Measurements from ENCODE around the gene NUS1.
"Not testable (repeated sequence)": the region's sequence is repeated elsewhere in the genome, so short reads cannot be mapped to it uniquely, and the experiment has no call there.

The NUS1 gene

GRCh38 chr6:117718895-117719294 lies 43.6 kb downstream of the NUS1 start:
- H3K27ac ChIP-seq = no peak overlapping the region
- H3K9me3 ChIP-seq (ENCODE audit: control insufficient read depth, low read length) = no peaks in the 10 kb centered on the region
- no peak overlapping the region for H3K4me3 ChIP-seq (ENCODE audit: low read depth, low read length)
- H3K36me3 ChIP-seq (ENCODE audit: control insufficient read depth, insufficient read depth, low read length) = no peaks in the 10 kb centered on the region
- no peak for TF ChIP-seq CTCF (IDR thresholded peaks at IDR 0.05)
- no peak overlapping the region for H3K4me2 ChIP-seq (ENCODE audit: low read length)
- no peaks in the 10 kb centered on the region for H3K27me3 ChIP-seq (ENCODE audit: control insufficient read depth, insufficient read depth, low read length)
- no peak overlapping the region for H2AFZ ChIP-seq
- H3K9ac ChIP-seq = no peak overlapping the region
- no peaks in the 10 kb centered on the region for H3K4me1 ChIP-seq
- H3K79me2 ChIP-seq = no peaks in the 10 kb centered on the region

GRCh38 chr6:117721520-117721919 lies 46.3 kb downstream of the NUS1 start:
- not testable (repeated sequence) for H3K4me2 ChIP-seq (ENCODE audit: low read length); H3K79me2 ChIP-seq; H3K27ac ChIP-seq; H3K36me3 ChIP-seq (ENCODE audit: control insufficient read depth, insufficient read depth, low read length); H3K27me3 ChIP-seq (ENCODE audit: control insufficient read depth, insufficient read depth, low read length); H3K9ac ChIP-seq; H2AFZ ChIP-seq; H3K9me3 ChIP-seq (ENCODE audit: control insufficient read depth, low read length); H3K4me3 ChIP-seq (ENCODE audit: low read depth, low read length); H3K4me1 ChIP-seq

GRCh38 chr6:117728626-117729025 lies 53.4 kb downstream of the NUS1 start:
- Histone ChIP-seq H2AFZ (no peak overlapping the region), H3K79me2 (no peaks in the 10 kb centered on the region), H3K4me3 (ENCODE audit: low read depth, low read length) (no peak overlapping the region), H3K4me2 (ENCODE audit: low read length) (no peak overlapping the region), H3K27me3 (ENCODE audit: control insufficient read depth, insufficient read depth, low read length) (no peaks in the 10 kb centered on the region), H3K9ac (no peak overlapping the region), H3K4me1 (no peaks in the 10 kb centered on the region), H3K27ac (no peak overlapping the region), H3K9me3 (ENCODE audit: control insufficient read depth, low read length) (no peaks in the 10 kb centered on the region), H3K36me3 (ENCODE audit: control insufficient read depth, insufficient read depth, low read length) (no peaks in the 10 kb centered on the region)
- TF ChIP-seq CTCF (IDR thresholded peaks at IDR 0.05) = no peak

GRCh38 chr6:117729613-117730012 lies 54.3 kb downstream of the NUS1 start:
- no peak for TF ChIP-seq CTCF (IDR thresholded peaks at IDR 0.05)
- Histone ChIP-seq H3K9ac (no peak overlapping the region), H3K36me3 (ENCODE audit: control insufficient read depth, insufficient read depth, low read length) (no peaks in the 10 kb centered on the region), H3K4me2 (ENCODE audit: low read length) (no peak overlapping the region), H3K79me2 (no peaks in the 10 kb centered on the region), H3K9me3 (ENCODE audit: control insufficient read depth, low read length) (no peaks in the 10 kb centered on the region), H3K27me3 (ENCODE audit: control insufficient read depth, insufficient read depth, low read length) (no peaks in the 10 kb centered on the region), H3K4me3 (ENCODE audit: low read depth, low read length) (no peak overlapping the region), H2AFZ (no peak overlapping the region), H3K4me1 (no peaks in the 10 kb centered on the region), H3K27ac (no peak overlapping the region)

- H3K4me1 ChIP-seq = no peaks in the 10 kb centered on the region
- no peak overlapping the region for H3K27ac ChIP-seq
- H3K36me3 ChIP-seq (ENCODE audit: control insufficient read depth, insufficient read depth, low read length) = no peaks in the 10 kb centered on the region
- H3K9ac ChIP-seq = no peak overlapping the region
- H3K27me3 ChIP-seq (ENCODE audit: control insufficient read depth, insufficient read depth, low read length) = no peaks in the 10 kb centered on the region
- no peaks in the 10 kb centered on the region for H3K79me2 ChIP-seq
- no peak overlapping the region for H3K4me3 ChIP-seq (ENCODE audit: low read depth, low read length)
- TF ChIP-seq CTCF (IDR thresholded peaks at IDR 0.05) = no peak
- no peak overlapping the region for H2AFZ ChIP-seq
- no peak overlapping the region for H3K4me2 ChIP-seq (ENCODE audit: low read length)
- no peaks in the 10 kb centered on the region for H3K9me3 ChIP-seq (ENCODE audit: control insufficient read depth, low read length)
These were observed 58.1 kb downstream of the NUS1 start for GRCh38 chr6:117733341-117733740.

Measured in parathyroid adenoma (tissue), 2 donors.